Measurements from ENCODE around the gene CALM1. TPM values are rescaled to one million over a fixed set of nuclear protein-coding genes. Genes with fewer than 3 reads are reported as not detected.

The CALM1 gene
- total RNA-seq, 1 donor from 2014 or later, result 338 TPM

- H3K27me3 Mint-ChIP-seq (ENCODE audit: low read depth), result no peaks in the 10 kb centered on the region
- peak overlapping the region; percentile 27 for H3K27ac Mint-ChIP-seq (ENCODE audit: unreplicated experiment)
- peaks cover 21% of the 10 kb centered on the region for H3K4me1 Mint-ChIP-seq
- no peaks in the 10 kb centered on the region for H3K9me3 Mint-ChIP-seq
- H3K4me3 Mint-ChIP-seq, result no peak overlapping the region
- no peak for TF ChIP-seq CTCF (conservative IDR thresholded peaks at IDR 0.05)
- H3K36me3 Mint-ChIP-seq (ENCODE audit: low read depth), result no peaks in the 10 kb centered on the region
- DNase-seq (ENCODE audit: low read depth, low spot score), result no peak
These were observed 24.3 kb downstream of the CALM1 start for GRCh38 chr14:90421001-90421631.

DNA sequence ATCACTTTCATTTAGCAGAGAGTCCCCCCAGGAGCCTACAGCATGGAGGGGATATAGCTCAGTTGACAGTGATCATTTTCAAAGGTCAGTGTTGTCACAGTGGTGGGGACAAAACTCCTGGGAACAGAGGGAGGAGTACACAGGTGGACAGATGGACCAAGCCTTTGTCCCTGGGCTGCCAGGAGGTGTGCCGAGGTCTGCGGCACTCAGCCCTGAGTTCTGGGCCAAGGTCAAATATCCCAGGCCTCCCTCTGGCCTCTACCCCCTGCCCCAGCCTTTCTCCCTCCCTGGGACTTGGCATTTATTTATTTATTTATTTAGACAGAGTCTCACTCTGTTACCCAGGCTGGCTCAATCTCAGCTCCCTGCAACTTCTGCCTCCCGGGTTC is 24.8 kb downstream of the CALM1 start:
- no peaks in the 10 kb centered on the region for H3K9me3 Mint-ChIP-seq
- H3K36me3 Mint-ChIP-seq (ENCODE audit: low read depth), result no peaks in the 10 kb centered on the region
- no peaks in the 10 kb centered on the region for H3K27me3 Mint-ChIP-seq (ENCODE audit: low read depth)
- no peak for DNase-seq (ENCODE audit: low read depth, low spot score)
- no peak overlapping the region for H3K27ac Mint-ChIP-seq (ENCODE audit: unreplicated experiment)
- no peak overlapping the region for H3K4me3 Mint-ChIP-seq
- no peak for TF ChIP-seq CTCF (conservative IDR thresholded peaks at IDR 0.05)
- H3K4me1 Mint-ChIP-seq, result peaks cover 21% of the 10 kb centered on the region

DNA sequence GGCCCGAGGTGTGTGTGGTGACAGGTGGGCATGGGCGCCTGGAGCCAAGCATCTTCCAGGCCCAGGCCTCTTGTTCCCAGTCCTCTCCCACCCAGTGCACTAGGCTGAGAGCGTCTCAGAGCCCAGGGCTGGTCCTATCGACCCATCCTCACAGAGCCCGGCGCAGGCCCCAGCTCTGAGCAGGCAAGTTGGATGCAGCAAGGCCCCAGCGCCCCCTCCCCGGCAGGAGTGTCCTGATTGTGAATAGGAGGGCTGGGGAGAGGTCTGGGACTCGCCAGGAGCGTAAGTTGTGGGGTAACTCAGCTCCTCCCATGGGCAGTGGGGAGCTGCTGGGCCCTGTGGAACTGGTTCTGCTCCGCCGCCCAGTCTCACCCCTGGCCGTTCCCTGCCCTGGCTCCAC is 26.3 kb downstream of the CALM1 start:
- Mint-ChIP-seq H3K27me3 (ENCODE audit: low read depth) (no peaks in the 10 kb centered on the region), H3K9me3 (no peaks in the 10 kb centered on the region), H3K36me3 (ENCODE audit: low read depth) (no peaks in the 10 kb centered on the region), H3K4me1 (peaks cover 21% of the 10 kb centered on the region), H3K4me3 (no peak overlapping the region), H3K27ac (ENCODE audit: unreplicated experiment) (no peak overlapping the region)
- no peak for DNase-seq (ENCODE audit: low read depth, low spot score)
- no peak for TF ChIP-seq CTCF (conservative IDR thresholded peaks at IDR 0.05)

DNA sequence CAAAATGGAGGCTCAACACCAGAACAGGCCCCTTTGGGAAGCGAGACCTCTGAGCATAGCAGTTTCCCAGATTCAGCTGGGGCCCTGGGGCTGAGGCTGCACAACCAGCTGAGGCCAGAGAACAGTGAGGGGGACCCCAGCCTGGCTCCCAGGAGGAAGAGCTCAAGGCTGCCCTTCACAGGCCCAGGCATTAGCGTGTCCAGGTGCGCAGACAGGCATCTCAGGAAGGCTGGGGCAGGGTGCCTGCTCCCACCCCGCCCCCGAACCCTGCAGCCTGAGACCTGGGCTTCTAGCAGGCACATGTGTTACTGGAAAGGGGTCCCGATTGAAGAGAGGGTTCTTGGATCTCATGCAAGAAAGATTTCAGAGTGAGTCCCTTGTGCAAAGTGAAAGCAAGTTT is 27.2 kb downstream of the CALM1 start:
- Mint-ChIP-seq H3K27ac (ENCODE audit: unreplicated experiment) (no peak overlapping the region), H3K9me3 (no peaks in the 10 kb centered on the region), H3K4me1 (peaks cover 21% of the 10 kb centered on the region), H3K4me3 (no peak overlapping the region), H3K36me3 (ENCODE audit: low read depth) (no peaks in the 10 kb centered on the region), H3K27me3 (ENCODE audit: low read depth) (no peaks in the 10 kb centered on the region)
- TF ChIP-seq CTCF (conservative IDR thresholded peaks at IDR 0.05), result no peak
- DNase-seq (ENCODE audit: low read depth, low spot score), result no peak

DNA sequence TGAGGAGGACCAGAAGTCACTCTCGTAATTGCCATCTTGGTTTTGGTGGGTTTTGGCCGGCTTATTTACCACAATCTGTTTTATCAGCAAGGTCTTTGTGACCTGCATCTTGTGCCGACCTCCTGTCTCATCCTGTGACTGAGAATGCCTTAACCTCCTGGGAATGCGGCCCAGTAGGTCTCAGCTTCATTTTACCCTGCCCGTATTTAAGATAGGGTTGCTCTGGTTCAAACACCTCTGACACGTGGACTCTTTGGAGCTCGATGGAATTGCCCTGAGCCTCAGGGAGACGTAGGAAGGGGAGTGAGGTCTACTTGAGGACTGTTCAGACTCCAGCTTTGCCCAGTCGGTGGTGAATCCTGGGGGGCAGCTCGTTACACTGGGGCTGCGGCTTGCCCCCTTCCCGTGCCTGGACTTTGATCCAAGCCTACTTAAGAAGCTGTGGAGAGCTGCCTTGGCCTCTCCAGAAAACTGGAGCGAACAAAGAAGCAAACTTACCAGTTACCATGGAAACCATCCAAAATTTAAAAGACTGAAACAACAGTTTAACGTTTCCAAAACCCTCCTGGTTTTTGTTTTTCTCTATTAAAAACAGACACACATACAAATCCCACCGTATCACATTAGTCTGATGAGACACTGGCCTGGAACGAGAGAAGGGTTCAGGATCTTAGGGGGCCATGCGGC is 28.0 kb downstream of the CALM1 start:
- no peak overlapping the region for H3K4me3 Mint-ChIP-seq
- H3K27me3 Mint-ChIP-seq (ENCODE audit: low read depth), result no peaks in the 10 kb centered on the region
- H3K36me3 Mint-ChIP-seq (ENCODE audit: low read depth), result no peaks in the 10 kb centered on the region
- TF ChIP-seq CTCF (conservative IDR thresholded peaks at IDR 0.05), result no peak
- H3K27ac Mint-ChIP-seq (ENCODE audit: unreplicated experiment), result peak overlapping the region; percentile 83
- H3K4me1 Mint-ChIP-seq, result peaks cover 21% of the 10 kb centered on the region
- DNase-seq (ENCODE audit: low read depth, low spot score), result no peak
- no peaks in the 10 kb centered on the region for H3K9me3 Mint-ChIP-seq

Measured in neural crest cell (in vitro differentiated cells).